Ovary (tissue), 10 donors: ENCODE results near the gene LTO1. TPM values are rescaled to one million over a fixed set of nuclear protein-coding genes. Genes with fewer than 3 reads are reported as not detected.

Source experiments
- DNase-seq, 5 donors: peaks; one replicate each; pipeline ENCODE4 v3.0.0-alpha.2; 2019 to 2020
- H3K27ac ChIP-seq, 2 donors: fragments of 200-600 bp; one replicate each; pipeline versions ENCODE4 v1.5.1 to v1.8.0; 2019 to 2022
- H3K27me3 ChIP-seq: fragments of 200-600 bp; one replicate; pipeline ENCODE4 v1.8.0; 2022
- H3K36me3 ChIP-seq: fragments of 200-600 bp; sonication (generic); one replicate; pipeline ENCODE4 v1.5.1; 2019
- H3K4me1 ChIP-seq: one replicate; pipeline ENCODE4 v1.8.1; 2013; ENCODE audit warnings: mild to moderate bottlenecking, moderate library complexity; ENCODE audit not compliant: insufficient read depth
- H3K4me3 ChIP-seq: fragments of 200-600 bp; sonication (generic); one replicate; pipeline ENCODE4 v1.5.1; 2017
- H3K9me3 ChIP-seq, 2 donors: fragments of 200-600 bp in 1 of 2; sonication (generic) in 1 of 2; one replicate each; pipeline versions ENCODE4 v1.5.1 to v1.8.1; 2013 to 2019; ENCODE audit warnings: mild to moderate bottlenecking in 1 of 2, moderate library complexity in 1 of 2
- EP300 ChIP-seq: sonication (generic); formaldehyde crosslinking; IDR thresholded peaks from one replicate; pipeline ENCODE4 v1.6.1; 2017; ENCODE audit warnings: antibody characterized with exemption
- POLR2A ChIP-seq: fragments of 450-650 bp; IDR thresholded peaks from one replicate; pipeline ENCODE4 v1.6.1; 2017; ENCODE audit warnings: antibody characterized with exemption, mild to moderate bottlenecking, moderate library complexity
- WGBS, 3 donors: extraction: QIAGEN DNeasy Blood & Tissue Kit in 1 of 3; methylation state at CpG; one replicate each; pipeline versions ENCODE4 v1.1.5 to v1.1.7; 2013 to 2017; 5-methylcytosine and 5-hydroxymethylcytosine counted together
- intact Hi-C, 4 donors: fragments of 100-400 bp; cut with DNase I; formaldehyde crosslinking; loops; one replicate each; pipeline versions ENCODE4 v1.11.0 to v1.15.1; 2022 to 2023
- long read RNA-seq, 3 donors: library from polyadenylated mRNA in 2 of 3; unstranded in 2 of 3; transcript quantifications; one replicate each; pipeline ENCODE4 v2.0.0 and lab custom pipeline, GENCODE V29; 2021 to 2026
- polyA plus RNA-seq, 2 donors: library from polyadenylated mRNA; stranded (reverse); fragments of 200-250 nt in 1 of 2; fragments of 350-450 nt in 1 of 2; fragmentation: Illumina TruSeq in 1 of 2; extraction: RNeasy Lipid Tissue Mini Kit (QIAGEN cat#74804) in 1 of 2; gene quantifications; one replicate each; pipeline ENCODE4 v1.2.3, GENCODE V29; 2013 to 2014
- total RNA-seq, 7 donors: library from RNA; depleted of rRNA in 2 of 7; stranded (reverse); fragments of >200 nt in 2 of 7; fragmentation: NEBNext Ultra II Directional in 3 of 7; extraction: Animal tissue kit (Norgen Biotek cat#: 25700) in 3 of 7; gene quantifications; one replicate each; pipeline versions ENCODE4 v1.1.0 to v1.2.4, GENCODE V29; 2016 to 2023
- TF ChIP-seq, protein P1 (sequence below), 3 donors: fragments of 450-650 bp in 2 of 3; fragments of 200-600 bp in 1 of 3; IDR thresholded peaks; one replicate each; pipeline versions ENCODE4 v1.5.1 to v1.8.0; 2016 to 2022; ENCODE audit warnings: antibody characterized with exemption in 3 of 3, mild to moderate bottlenecking in 1 of 3
- donor health status: DM: no; HTN: no; CAD: no; lungs with moderate emphysema.
- donor health status: DM: no; HTN: no; CAD: no.
- donor health status: Bipolar disorder and iron deficiency.
- donor health status: DM: yes; HTN: yes; CAD: no.
- donor health status: DM: no; HTN: no; CAD: no.
- donor health status: DM: yes; HTN: yes; CAD: no.

Gene LTO1, protein sequence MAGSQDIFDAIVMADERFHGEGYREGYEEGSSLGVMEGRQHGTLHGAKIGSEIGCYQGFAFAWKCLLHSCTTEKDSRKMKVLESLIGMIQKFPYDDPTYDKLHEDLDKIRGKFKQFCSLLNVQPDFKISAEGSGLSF
- total RNA-seq (10 to 100 TPM; 13.4 to 29.9 (median 22.7) TPM), polyA plus RNA-seq (10 to 100 TPM; 15.5 to 15.9 TPM)
- long read RNA-seq, donor 1, transcript LTO1-201 (5 exons, 2,478 nt) = major isoform, 11 of 67 reads
- long read RNA-seq, donor 1, partial matches to known transcripts = 1 of 67 reads
- long read RNA-seq, donor 1, other reads (novel, unspliced or antisense) = 50 of 67 reads
- long read RNA-seq, donor 2, transcript LTO1-201 (5 exons, 2,478 nt) = major isoform, 5 of 14 reads
- long read RNA-seq, donor 2, partial matches to known transcripts = 6 of 14 reads
- long read RNA-seq, donor 2, other reads (novel, unspliced or antisense) = 0 of 14 reads
- long read RNA-seq, donor 3, transcript LTO1-201 (5 exons, 2,478 nt) = major isoform, 9 of 21 reads
- long read RNA-seq, donor 3, partial matches to known transcripts = 3 of 21 reads
- long read RNA-seq, donor 3, other reads (novel, unspliced or antisense) = 8 of 21 reads

- Histone ChIP-seq H3K27me3 (no peaks in the 10 kb centered on the region), H3K27ac (peak within 1 kb of the TSS in 1 of 2 donors; percentile 37), H3K9me3 (no peaks in the 10 kb centered on the region), H3K36me3 (no peaks in the 10 kb centered on the region), H3K4me1 (peaks cover 9% of the 10 kb centered on the region), H3K4me3 (peak within 1 kb of the TSS; percentile 98)
- DNase-seq = peak; percentile 94 to 99 (median 97)
- WGBS, 3 donors = 2 to 5% (median 3%) methylated on average over 59 to 72 of the region's 72 CpGs
- intact Hi-C loops = no loop called here
- TF ChIP-seq, protein P1, sequence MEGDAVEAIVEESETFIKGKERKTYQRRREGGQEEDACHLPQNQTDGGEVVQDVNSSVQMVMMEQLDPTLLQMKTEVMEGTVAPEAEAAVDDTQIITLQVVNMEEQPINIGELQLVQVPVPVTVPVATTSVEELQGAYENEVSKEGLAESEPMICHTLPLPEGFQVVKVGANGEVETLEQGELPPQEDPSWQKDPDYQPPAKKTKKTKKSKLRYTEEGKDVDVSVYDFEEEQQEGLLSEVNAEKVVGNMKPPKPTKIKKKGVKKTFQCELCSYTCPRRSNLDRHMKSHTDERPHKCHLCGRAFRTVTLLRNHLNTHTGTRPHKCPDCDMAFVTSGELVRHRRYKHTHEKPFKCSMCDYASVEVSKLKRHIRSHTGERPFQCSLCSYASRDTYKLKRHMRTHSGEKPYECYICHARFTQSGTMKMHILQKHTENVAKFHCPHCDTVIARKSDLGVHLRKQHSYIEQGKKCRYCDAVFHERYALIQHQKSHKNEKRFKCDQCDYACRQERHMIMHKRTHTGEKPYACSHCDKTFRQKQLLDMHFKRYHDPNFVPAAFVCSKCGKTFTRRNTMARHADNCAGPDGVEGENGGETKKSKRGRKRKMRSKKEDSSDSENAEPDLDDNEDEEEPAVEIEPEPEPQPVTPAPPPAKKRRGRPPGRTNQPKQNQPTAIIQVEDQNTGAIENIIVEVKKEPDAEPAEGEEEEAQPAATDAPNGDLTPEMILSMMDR (IDR thresholded peaks at IDR 0.05) = no peak
- no peak for TF ChIP-seq EP300
- TF ChIP-seq POLR2A = peak; percentile 59
Observed at GRCh38 chr11:69674886-69675714, at the start of gene LTO1. LTO1 (minus strand) TSS chr11:69675353; CDS start chr11:69675239, 114 bp downstream.

GRCh38 chr11:69721745-69722144, 46.6 kb upstream of the LTO1 start:
- no peak for DNase-seq
- Histone ChIP-seq H3K4me3 (no peak overlapping the region), H3K4me1 (no peaks in the 10 kb centered on the region), H3K27me3 (no peaks in the 10 kb centered on the region), H3K9me3 (no peaks in the 10 kb centered on the region), H3K36me3 (no peaks in the 10 kb centered on the region), H3K27ac (no peak overlapping the region)
- TF ChIP-seq, protein P1 (IDR thresholded peaks at IDR 0.05) = no peak
- TF ChIP-seq POLR2A (no peak), EP300 (no peak)
- intact Hi-C loops = no loop called here
- 30 to 44% (median 36%) methylated on average over 9 of the region's 9 CpGs for WGBS, 3 donors

GRCh38 chr11:69721106-69721505, 46.0 kb upstream of the LTO1 start:
- WGBS, 3 donors = 24 to 35% (median 24%) methylated on average over 14 of the region's 14 CpGs
- intact Hi-C loops = no loop called here
- H3K36me3 ChIP-seq = no peaks in the 10 kb centered on the region
- H3K9me3 ChIP-seq = no peaks in the 10 kb centered on the region
- H3K4me1 ChIP-seq = no peaks in the 10 kb centered on the region
- no peak for TF ChIP-seq EP300
- no peak for TF ChIP-seq POLR2A
- TF ChIP-seq, protein P1 (IDR thresholded peaks at IDR 0.05) = no peak
- H3K27ac ChIP-seq = no peak overlapping the region
- H3K27me3 ChIP-seq = no peaks in the 10 kb centered on the region
- H3K4me3 ChIP-seq = no peak overlapping the region
- DNase-seq = no peak

- 74 to 79% (median 79%) methylated on average over 8 of the region's 8 CpGs for WGBS, 3 donors
- H3K36me3 ChIP-seq = no peaks in the 10 kb centered on the region
- intact Hi-C loops = no loop called here
- H3K9me3 ChIP-seq = no peaks in the 10 kb centered on the region
- DNase-seq = no peak
- no peaks in the 10 kb centered on the region for H3K4me1 ChIP-seq
- no peak overlapping the region for H3K4me3 ChIP-seq
- no peak for TF ChIP-seq POLR2A
- TF ChIP-seq EP300 = no peak
- TF ChIP-seq, protein P1 (IDR thresholded peaks at IDR 0.05) = no peak
- no peak overlapping the region for H3K27ac ChIP-seq
- no peaks in the 10 kb centered on the region for H3K27me3 ChIP-seq
Observed at GRCh38 chr11:69718912-69719311, 43.8 kb upstream of the LTO1 start.
